Testis (tissue), 3 donors: Measurements from ENCODE around the gene EIF4G3. TPM values are rescaled to one million over a fixed set of nuclear protein-coding genes. Genes with fewer than 3 reads are reported as not detected.

Experiments
- DNase-seq: peaks from one replicate; pipeline ENCODE4 v3.0.0-alpha.2; 2019
- H3K27ac ChIP-seq, 2 donors: fragments of 200-600 bp; sonication (generic); one replicate each; pipeline ENCODE4 v1.5.1; 2019
- H3K27me3 ChIP-seq: fragments of 200-600 bp; sonication (generic); one replicate; pipeline ENCODE4 v1.5.1; 2019
- H3K36me3 ChIP-seq: fragments of 200-600 bp; sonication (generic); one replicate; pipeline ENCODE4 v1.5.1; 2017; ENCODE audit warnings: low read depth; ENCODE audit errors: missing control alignments
- H3K4me1 ChIP-seq: fragments of 200-600 bp; sonication (generic); one replicate; pipeline ENCODE4 v1.5.1; 2019
- H3K4me3 ChIP-seq, 2 donors: fragments of 200-600 bp; sonication (generic); one replicate each; pipeline ENCODE4 v1.5.1; 2017 to 2019
- H3K9me3 ChIP-seq: fragments of 200-600 bp; sonication (generic); one replicate; pipeline ENCODE4 v1.5.1; 2017
- POLR2A ChIP-seq: fragments of 450-650 bp; IDR thresholded peaks from one replicate; pipeline ENCODE4 v1.6.1; 2017; ENCODE audit warnings: antibody characterized with exemption, mild to moderate bottlenecking, moderate library complexity
- WGBS, 2 donors: methylation state at CpG; one replicate each; pipeline ENCODE4 v1.1.5; 2018; 5-methylcytosine and 5-hydroxymethylcytosine counted together
- intact Hi-C: fragments of 100-400 bp; cut with DNase I; formaldehyde crosslinking; loops from one replicate; pipeline ENCODE4 v1.15.1; 2023; ENCODE audit warnings: low total_unique reads
- polyA plus RNA-seq: library from polyadenylated mRNA; stranded (reverse); fragments of 350-450 nt; fragmentation: Illumina TruSeq; extraction: RNeasy Lipid Tissue Mini Kit (QIAGEN cat#74804); gene quantifications from one replicate; pipeline ENCODE4 v1.2.3, GENCODE V29; 2014; ENCODE audit warnings: low read depth, low replicate concordance; ENCODE audit not compliant: insufficient read depth
- total RNA-seq, 2 donors: library from RNA; depleted of rRNA; stranded (reverse); fragments of >200 nt; gene quantifications; one replicate each; pipeline ENCODE4 v1.2.3, GENCODE V29; 2016
- TF ChIP-seq, protein P1 (sequence below), 3 experiments: fragments of 450-650 bp in 2 of 3; fragments of 200-600 bp in 1 of 3; sonication (generic) in 1 of 3; IDR thresholded peaks; one replicate each; pipeline ENCODE4 v1.5.1; 2016 to 2019; ENCODE audit warnings: antibody characterized with exemption in 3 of 3, mild to moderate bottlenecking in 2 of 3, moderate library complexity in 1 of 3

EIF4G3 gene
- total and polyA plus RNA-seq, 3 donors from 2014 or later: 146 to 198 (median 165) TPM

DNA sequence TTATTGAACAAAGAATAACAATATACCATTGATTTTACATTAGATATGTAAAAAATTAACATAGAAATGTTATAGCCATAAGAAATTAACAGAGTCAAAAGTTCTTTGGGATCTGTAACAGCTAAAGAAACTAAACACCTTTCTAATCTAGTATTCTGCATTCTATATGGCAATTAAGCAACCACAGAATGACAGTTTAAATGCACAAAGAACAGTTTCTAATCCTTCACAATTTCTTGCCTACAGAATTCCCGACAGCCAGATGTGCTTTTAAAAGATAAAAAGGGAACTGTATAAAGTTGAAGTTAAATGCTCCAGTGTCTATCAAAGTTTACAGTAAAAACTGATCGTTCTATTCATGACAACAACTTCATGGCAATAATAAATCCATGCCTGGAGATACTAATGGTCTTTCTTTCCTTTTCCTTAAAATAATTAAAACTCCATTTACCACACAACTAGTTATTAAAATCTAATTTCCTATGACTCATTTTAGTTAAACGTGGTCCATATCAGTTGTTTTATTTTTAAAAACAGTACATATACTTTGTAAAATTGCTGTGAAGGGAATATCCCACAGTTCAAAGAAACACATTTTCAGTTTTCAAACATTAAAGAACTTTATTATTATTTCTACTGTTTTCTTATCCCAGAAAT is 110.2 kb downstream of the EIF4G3 start:
- no peak overlapping the region for H3K4me3 ChIP-seq
- no peak for DNase-seq
- WGBS, 2 donors: 47 to 48% methylated on average over 3 of the region's 3 CpGs
- no peak for TF ChIP-seq POLR2A
- TF ChIP-seq, protein P1, sequence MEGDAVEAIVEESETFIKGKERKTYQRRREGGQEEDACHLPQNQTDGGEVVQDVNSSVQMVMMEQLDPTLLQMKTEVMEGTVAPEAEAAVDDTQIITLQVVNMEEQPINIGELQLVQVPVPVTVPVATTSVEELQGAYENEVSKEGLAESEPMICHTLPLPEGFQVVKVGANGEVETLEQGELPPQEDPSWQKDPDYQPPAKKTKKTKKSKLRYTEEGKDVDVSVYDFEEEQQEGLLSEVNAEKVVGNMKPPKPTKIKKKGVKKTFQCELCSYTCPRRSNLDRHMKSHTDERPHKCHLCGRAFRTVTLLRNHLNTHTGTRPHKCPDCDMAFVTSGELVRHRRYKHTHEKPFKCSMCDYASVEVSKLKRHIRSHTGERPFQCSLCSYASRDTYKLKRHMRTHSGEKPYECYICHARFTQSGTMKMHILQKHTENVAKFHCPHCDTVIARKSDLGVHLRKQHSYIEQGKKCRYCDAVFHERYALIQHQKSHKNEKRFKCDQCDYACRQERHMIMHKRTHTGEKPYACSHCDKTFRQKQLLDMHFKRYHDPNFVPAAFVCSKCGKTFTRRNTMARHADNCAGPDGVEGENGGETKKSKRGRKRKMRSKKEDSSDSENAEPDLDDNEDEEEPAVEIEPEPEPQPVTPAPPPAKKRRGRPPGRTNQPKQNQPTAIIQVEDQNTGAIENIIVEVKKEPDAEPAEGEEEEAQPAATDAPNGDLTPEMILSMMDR (IDR thresholded peaks at IDR 0.05): no peak
- H3K27me3 ChIP-seq: no peaks in the 10 kb centered on the region
- intact Hi-C loops: no loop called here
- no peaks in the 10 kb centered on the region for H3K9me3 ChIP-seq
- H3K4me1 ChIP-seq: no peaks in the 10 kb centered on the region
- no peaks in the 10 kb centered on the region for H3K36me3 ChIP-seq
- H3K27ac ChIP-seq: no peak overlapping the region

DNA sequence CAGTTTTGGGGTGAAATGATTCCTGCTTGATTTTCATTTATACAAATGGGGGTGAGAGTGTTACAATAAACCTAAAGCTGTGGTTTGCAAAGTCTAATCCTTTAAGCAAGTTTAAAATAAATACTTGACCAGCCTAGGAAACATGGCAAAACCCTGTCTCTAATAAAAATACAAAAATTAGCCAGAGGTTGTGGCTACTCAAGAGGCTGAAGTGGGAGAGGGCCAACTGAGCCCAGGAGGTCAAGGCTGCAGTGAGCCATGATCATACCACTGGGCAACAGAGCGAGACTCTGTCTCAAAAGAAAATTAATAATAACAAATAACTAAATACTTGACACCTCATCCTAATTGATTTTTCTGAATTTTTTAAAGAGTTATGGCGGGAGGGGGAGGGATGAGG is 110.8 kb downstream of the EIF4G3 start:
- TF ChIP-seq, protein P1 (IDR thresholded peaks at IDR 0.05): no peak
- no peak for TF ChIP-seq POLR2A
- H3K27me3 ChIP-seq: no peaks in the 10 kb centered on the region
- H3K4me1 ChIP-seq: no peaks in the 10 kb centered on the region
- DNase-seq: no peak
- intact Hi-C loops: no loop called here
- no peak overlapping the region for H3K4me3 ChIP-seq
- H3K9me3 ChIP-seq: no peaks in the 10 kb centered on the region
- no peaks in the 10 kb centered on the region for H3K36me3 ChIP-seq
- no peak overlapping the region for H3K27ac ChIP-seq
- WGBS, 2 donors: 90 to 96% methylated on average over 2 of the region's 2 CpGs

DNA sequence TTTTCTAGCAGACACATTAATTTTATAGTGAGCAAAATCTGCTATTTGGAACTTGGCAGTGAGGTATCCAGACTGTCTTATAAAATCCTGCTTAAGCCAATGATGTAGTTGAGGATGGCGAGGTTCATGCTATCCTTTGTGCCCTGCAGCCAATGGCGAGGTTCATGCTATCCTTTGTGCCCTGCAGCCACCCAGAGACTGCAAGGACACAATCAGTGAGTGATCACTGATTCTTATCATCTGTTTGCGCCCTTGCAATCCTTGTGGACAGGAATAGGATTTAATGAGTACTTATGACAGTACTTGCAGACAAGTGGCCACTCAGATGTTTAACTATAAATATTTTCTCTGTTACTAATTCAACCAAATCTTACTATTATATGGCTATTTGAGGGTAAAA is 112.6 kb downstream of the EIF4G3 start:
- H3K36me3 ChIP-seq: no peaks in the 10 kb centered on the region
- intact Hi-C loops: no loop called here
- H3K4me3 ChIP-seq: no peak overlapping the region
- H3K27me3 ChIP-seq: no peaks in the 10 kb centered on the region
- DNase-seq: no peak
- H3K27ac ChIP-seq: no peak overlapping the region
- TF ChIP-seq, protein P1 (IDR thresholded peaks at IDR 0.05): no peak
- no peak for TF ChIP-seq POLR2A
- WGBS, 2 donors: 97% methylated on average over 3 of the region's 3 CpGs
- H3K4me1 ChIP-seq: no peaks in the 10 kb centered on the region
- H3K9me3 ChIP-seq: no peaks in the 10 kb centered on the region

DNA sequence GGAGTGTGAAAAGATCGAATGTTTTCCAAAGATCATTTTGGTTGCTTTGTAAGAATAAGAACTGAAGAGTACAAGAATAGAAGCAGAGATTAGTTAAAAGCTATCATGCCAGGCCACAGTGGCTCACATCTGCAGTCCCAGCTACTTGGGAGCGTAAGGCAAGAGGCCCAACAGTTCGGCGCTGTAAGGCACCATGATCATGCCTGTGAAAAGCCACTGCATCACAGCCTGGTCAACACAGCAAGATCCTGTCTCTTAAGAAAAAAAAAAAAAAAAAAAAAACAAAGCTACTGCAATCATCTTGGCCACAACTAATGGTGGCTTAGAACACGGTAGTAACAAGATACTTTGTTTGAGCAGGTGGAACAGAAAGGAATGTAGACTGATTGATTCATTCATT is 116.2 kb downstream of the EIF4G3 start:
- TF ChIP-seq, protein P1 (IDR thresholded peaks at IDR 0.05): no peak
- TF ChIP-seq POLR2A: no peak
- intact Hi-C loops: no loop called here
- DNase-seq: no peak
- Histone ChIP-seq H3K27me3 (no peaks in the 10 kb centered on the region), H3K27ac (no peak overlapping the region), H3K4me1 (peaks cover 5% of the 10 kb centered on the region), H3K9me3 (no peaks in the 10 kb centered on the region), H3K4me3 (no peak overlapping the region), H3K36me3 (no peaks in the 10 kb centered on the region)
- WGBS, 2 donors: 83 to 91% methylated on average over 5 of the region's 5 CpGs

DNA sequence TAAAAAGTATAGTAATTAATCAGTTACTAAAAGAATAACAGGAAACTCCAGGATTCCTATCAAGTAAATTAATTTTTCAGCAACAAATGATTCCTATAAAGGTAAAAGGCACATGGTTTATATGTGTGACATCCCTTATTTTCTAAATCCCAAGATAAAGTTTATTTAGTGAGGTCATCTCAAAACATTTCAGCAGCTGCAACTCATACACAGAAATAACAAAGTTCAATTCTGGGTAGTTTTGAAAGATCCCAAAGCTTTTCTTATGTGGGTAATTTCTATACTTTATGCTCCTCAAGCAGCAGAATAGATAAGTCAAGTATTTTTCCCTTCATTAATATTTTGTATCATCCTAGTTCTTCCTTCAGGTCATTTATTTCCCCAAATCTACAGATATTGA is 117.7 kb downstream of the EIF4G3 start:
- no peak overlapping the region for H3K4me3 ChIP-seq
- TF ChIP-seq POLR2A: no peak
- TF ChIP-seq, protein P1 (IDR thresholded peaks at IDR 0.05): no peak
- H3K27me3 ChIP-seq: no peaks in the 10 kb centered on the region
- DNase-seq: no peak
- H3K9me3 ChIP-seq: no peaks in the 10 kb centered on the region
- H3K27ac ChIP-seq: no peak overlapping the region
- no peaks in the 10 kb centered on the region for H3K36me3 ChIP-seq
- intact Hi-C loops: no loop called here
- peaks cover 5% of the 10 kb centered on the region for H3K4me1 ChIP-seq
